WERI-Rb-1 (cell line): ENCODE measurements around the gene TPTE2.

Source experiments
- DNase-seq: peaks from one replicate; pipeline ENCODE4 v3.0.0-alpha.2; 2020
- H3K27ac ChIP-seq: fragments of 250-450 bp; sonication (Bioruptor Pico); 2 replicates; pipeline ENCODE4 v1.5.1; 2020; ENCODE audit warnings: mild to moderate bottlenecking, moderate library complexity
- H3K27me3 ChIP-seq: fragments of 250-450 bp; sonication (Bioruptor Pico); 2 replicates; pipeline ENCODE4 v1.5.1; 2021; ENCODE audit warnings: mild to moderate bottlenecking, low read depth, moderate library complexity; ENCODE audit not compliant: insufficient read depth, severe bottlenecking
- H3K36me3 ChIP-seq: fragments of 250-450 bp; sonication (Bioruptor Pico); 2 replicates; pipeline ENCODE4 v1.5.1; 2020; ENCODE audit warnings: mild to moderate bottlenecking, moderate library complexity
- H3K4me3 ChIP-seq: 2 replicates; pipeline ENCODE4 v1.5.1; 2011; ENCODE audit warnings: low read depth, mild to moderate bottlenecking, control low read depth, low read length
- H3K9me3 ChIP-seq: fragments of 250-450 bp; sonication (Bioruptor Pico); 2 replicates; pipeline ENCODE4 v1.5.1; 2021; ENCODE audit warnings: mild to moderate bottlenecking, moderate library complexity; ENCODE audit not compliant: severe bottlenecking
- TF ChIP-seq, protein P1 (sequence below): IDR thresholded peaks from 2 replicates; pipeline ENCODE4 v1.5.1; 2011; ENCODE audit warnings: low read depth, mild to moderate bottlenecking, control low read depth, inconsistent platforms, low read length

The TPTE2 gene

DNA sequence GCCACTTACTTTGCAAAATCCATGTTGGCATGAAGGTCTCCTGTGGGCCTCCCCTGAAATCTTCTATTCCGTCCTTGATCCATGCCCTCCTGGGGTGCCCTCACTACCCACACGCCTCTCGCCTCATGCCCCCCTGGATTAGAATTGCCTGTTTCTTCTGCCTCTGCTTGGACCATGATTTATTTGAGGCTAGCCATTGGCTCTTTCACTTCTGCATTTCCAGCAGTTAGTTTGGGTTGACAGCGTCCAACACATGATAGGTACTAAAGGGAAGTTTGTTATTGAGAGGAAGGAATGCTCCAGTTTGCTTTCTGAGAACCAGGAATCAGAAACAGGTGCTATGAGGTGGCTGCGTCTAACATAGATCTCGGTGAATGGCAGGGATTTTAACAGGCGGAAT is 30.5 kb upstream of the TPTE2 start:
- peaks cover 3% of the 10 kb centered on the region for H3K27me3 ChIP-seq
- DNase-seq = no peak
- TF ChIP-seq, protein P1, sequence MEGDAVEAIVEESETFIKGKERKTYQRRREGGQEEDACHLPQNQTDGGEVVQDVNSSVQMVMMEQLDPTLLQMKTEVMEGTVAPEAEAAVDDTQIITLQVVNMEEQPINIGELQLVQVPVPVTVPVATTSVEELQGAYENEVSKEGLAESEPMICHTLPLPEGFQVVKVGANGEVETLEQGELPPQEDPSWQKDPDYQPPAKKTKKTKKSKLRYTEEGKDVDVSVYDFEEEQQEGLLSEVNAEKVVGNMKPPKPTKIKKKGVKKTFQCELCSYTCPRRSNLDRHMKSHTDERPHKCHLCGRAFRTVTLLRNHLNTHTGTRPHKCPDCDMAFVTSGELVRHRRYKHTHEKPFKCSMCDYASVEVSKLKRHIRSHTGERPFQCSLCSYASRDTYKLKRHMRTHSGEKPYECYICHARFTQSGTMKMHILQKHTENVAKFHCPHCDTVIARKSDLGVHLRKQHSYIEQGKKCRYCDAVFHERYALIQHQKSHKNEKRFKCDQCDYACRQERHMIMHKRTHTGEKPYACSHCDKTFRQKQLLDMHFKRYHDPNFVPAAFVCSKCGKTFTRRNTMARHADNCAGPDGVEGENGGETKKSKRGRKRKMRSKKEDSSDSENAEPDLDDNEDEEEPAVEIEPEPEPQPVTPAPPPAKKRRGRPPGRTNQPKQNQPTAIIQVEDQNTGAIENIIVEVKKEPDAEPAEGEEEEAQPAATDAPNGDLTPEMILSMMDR = no peak
- no peaks in the 10 kb centered on the region for H3K36me3 ChIP-seq
- no peak overlapping the region for H3K27ac ChIP-seq
- H3K4me3 ChIP-seq = no peak overlapping the region
- H3K9me3 ChIP-seq = no peaks in the 10 kb centered on the region

DNA sequence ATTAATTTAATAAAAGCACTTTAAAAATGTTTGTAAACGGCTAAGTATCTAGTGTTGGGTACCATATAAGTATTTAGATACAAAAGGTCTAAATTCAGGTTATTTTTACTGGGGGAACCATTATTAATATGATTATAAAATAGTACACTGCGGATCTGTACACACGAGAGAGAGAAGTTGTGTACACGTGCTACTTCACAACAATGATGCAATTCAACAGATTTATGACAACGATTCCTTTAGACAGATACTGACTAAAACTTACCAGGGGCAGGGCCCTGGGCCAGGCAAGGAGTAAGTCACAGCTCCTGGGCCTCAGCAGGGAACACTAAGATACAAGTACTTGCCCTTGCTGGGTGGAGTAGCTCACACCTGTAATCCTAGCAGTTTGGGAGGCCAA is 29.1 kb upstream of the TPTE2 start:
- TF ChIP-seq, protein P1 = no peak
- H3K4me3 ChIP-seq = no peak overlapping the region
- DNase-seq = no peak
- peaks cover 3% of the 10 kb centered on the region for H3K27me3 ChIP-seq
- H3K9me3 ChIP-seq = no peaks in the 10 kb centered on the region
- no peak overlapping the region for H3K27ac ChIP-seq
- no peaks in the 10 kb centered on the region for H3K36me3 ChIP-seq

GRCh38 chr13:19589312-19589711 is 28.0 kb upstream of the TPTE2 start:
- Histone ChIP-seq H3K27ac (no peak overlapping the region), H3K4me3 (no peak overlapping the region), H3K27me3 (peaks cover 8% of the 10 kb centered on the region), H3K9me3 (no peaks in the 10 kb centered on the region), H3K36me3 (no peaks in the 10 kb centered on the region)
- DNase-seq = no peak
- TF ChIP-seq, protein P1 = no peak

- no peaks in the 10 kb centered on the region for H3K9me3 ChIP-seq
- H3K36me3 ChIP-seq = no peaks in the 10 kb centered on the region
- H3K27ac ChIP-seq = no peak overlapping the region
- H3K27me3 ChIP-seq = peaks cover 17% of the 10 kb centered on the region
- no peak overlapping the region for H3K4me3 ChIP-seq
- TF ChIP-seq, protein P1 = peak; percentile 64; the same call in 1 of the 2 replicates
- DNase-seq = peak; percentile 53
Observed at GRCh38 chr13:19587635-19588300, 26.4 kb upstream of the TPTE2 start.

DNA sequence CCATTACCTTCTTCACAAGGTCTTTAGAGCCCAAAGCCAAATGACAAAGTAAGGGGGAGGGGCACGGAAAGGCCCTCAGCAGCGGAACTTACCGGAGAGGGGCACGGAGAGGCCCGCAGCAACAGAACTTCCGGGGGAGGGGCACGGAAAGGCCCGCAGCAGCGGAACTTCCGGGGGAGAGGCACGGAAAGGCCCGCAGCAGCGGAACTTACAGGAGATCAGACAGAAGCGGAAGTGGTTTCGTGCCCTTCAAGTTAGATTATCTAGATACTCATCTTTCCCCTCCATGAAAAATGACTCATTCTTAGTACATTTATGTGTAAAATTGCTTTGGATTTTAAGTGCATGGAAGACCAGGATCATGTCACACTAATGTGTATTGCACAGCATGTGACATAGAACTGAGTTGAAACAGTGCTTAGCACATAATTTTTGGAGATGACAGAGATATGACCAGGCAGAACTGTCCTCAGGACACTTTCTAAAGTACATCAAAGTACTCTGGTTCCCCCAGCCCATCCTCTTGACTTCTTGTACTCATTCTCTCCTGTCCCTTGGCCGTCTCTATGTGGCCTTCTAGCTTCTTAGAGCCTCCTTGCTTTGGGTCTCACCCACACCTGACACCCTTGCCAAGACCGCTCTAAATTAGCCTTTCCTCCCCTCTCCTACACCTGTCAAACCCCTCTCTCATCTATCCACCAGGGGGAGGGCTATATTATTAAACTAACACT is 25.7 kb upstream of the TPTE2 start:
- TF ChIP-seq, protein P1 = peak; percentile 16; the same call in 1 of the 2 replicates
- Histone ChIP-seq H3K27me3 (peaks cover 20% of the 10 kb centered on the region), H3K9me3 (no peaks in the 10 kb centered on the region), H3K36me3 (no peaks in the 10 kb centered on the region), H3K27ac (no peak overlapping the region), H3K4me3 (no peak overlapping the region)
- DNase-seq = no peak
